ENCODE results near the gene USP6NL.

Gene USP6NL

GRCh38 chr10:11469575-11470391 lies 141.7 kb downstream of the USP6NL start:
- no peak for DNase-seq

GRCh38 chr10:11468126-11468742 lies 143.2 kb downstream of the USP6NL start:
- DNase-seq: no peak

- DNase-seq: no peak
Measured at GRCh38 chr10:11465406-11465805, 146.0 kb downstream of the USP6NL start.

- no peak for DNase-seq
Measured at GRCh38 chr10:11463111-11463510, 148.3 kb downstream of the USP6NL start.

- DNase-seq: no peak
Measured at GRCh38 chr10:11462071-11462470, 149.4 kb downstream of the USP6NL start.

GRCh38 chr10:11457336-11457735 lies 154.1 kb downstream of the USP6NL start:
- DNase-seq: no peak

- no peak for DNase-seq
Measured at GRCh38 chr10:11454958-11455566, 156.4 kb downstream of the USP6NL start.

- DNase-seq: peak; percentile 35
Measured at GRCh38 chr10:11454160-11454559, 157.3 kb downstream of the USP6NL start.

- peak; percentile 51 for DNase-seq
Measured at GRCh38 chr10:11451640-11452260, 159.7 kb downstream of the USP6NL start.

- peak; percentile 21 for DNase-seq
Measured at GRCh38 chr10:11450427-11450826, 161.0 kb downstream of the USP6NL start.

GRCh38 chr10:11449761-11450160 lies 161.7 kb downstream of the USP6NL start:
- peak; percentile 24 for DNase-seq

GRCh38 chr10:11448545-11449244 lies 162.8 kb downstream of the USP6NL start:
- peak; percentile 31 for DNase-seq

- peak; percentile 43 for DNase-seq
Measured at GRCh38 chr10:11448190-11448544, 163.3 kb downstream of the USP6NL start.

GRCh38 chr10:11447586-11447985 lies 163.9 kb downstream of the USP6NL start:
- DNase-seq: peak; percentile 24

- DNase-seq: peak; percentile 28
Measured at GRCh38 chr10:11446864-11447263, 164.6 kb downstream of the USP6NL start.

GRCh38 chr10:11446133-11446532 lies 165.3 kb downstream of the USP6NL start:
- DNase-seq: peak; percentile 45

- no peak for DNase-seq
Measured at GRCh38 chr10:11444531-11445228, 166.8 kb downstream of the USP6NL start.

GRCh38 chr10:11444155-11444530 lies 167.3 kb downstream of the USP6NL start:
- DNase-seq: no peak

- no peak for DNase-seq
Measured at GRCh38 chr10:11443468-11444154, 167.8 kb downstream of the USP6NL start.

- DNase-seq: peak; percentile 44
Measured at GRCh38 chr10:11442001-11442773, 169.3 kb downstream of the USP6NL start.

- DNase-seq: no peak
Measured at GRCh38 chr10:11441151-11441535, 170.3 kb downstream of the USP6NL start.

All from islet precursor cell (in vitro differentiated cells).